AML-193 (cell line): ENCODE data around the gene VCL.
A peak's percentile ranks its signal among the peaks of the same experiment; 100 is the strongest.
"Not testable (repeated sequence)": the region's sequence is repeated elsewhere in the genome, so short reads cannot be mapped to it uniquely, and the experiment has no call there.

Experiments used
- DNase-seq, 2 experiments: peaks; one replicate each; lab custom pipeline; 2025; lab: John Stamatoyannopoulos, UW

Gene VCL

GRCh38 chr10:73971636-73972354 is 26.1 kb upstream of the VCL start:
- DNase-seq: no peak

DNA sequence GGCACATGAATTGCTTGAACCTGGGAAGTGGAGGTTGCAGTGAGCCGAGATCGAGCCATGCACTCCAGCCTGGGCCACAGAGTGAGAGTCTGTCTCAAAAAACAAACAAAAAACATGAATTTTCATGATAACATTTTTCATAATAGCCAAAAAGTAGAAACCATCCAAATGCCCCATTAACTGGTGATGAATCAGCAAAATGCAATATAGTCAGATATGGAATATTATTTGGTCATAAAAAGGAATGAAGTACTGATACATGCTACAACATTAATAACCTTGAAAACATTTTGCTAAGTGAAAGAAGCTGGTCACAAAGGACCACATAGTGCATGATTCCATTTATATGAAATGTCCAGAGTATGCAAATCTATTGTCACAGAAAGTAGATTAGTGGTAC is 24.5 kb upstream of the VCL start:
- no peak for DNase-seq

GRCh38 chr10:73974309-73974946 is 23.5 kb upstream of the VCL start:
- no peak for DNase-seq

GRCh38 chr10:73975388-73975787 is 22.5 kb upstream of the VCL start:
- no peak for DNase-seq

DNA sequence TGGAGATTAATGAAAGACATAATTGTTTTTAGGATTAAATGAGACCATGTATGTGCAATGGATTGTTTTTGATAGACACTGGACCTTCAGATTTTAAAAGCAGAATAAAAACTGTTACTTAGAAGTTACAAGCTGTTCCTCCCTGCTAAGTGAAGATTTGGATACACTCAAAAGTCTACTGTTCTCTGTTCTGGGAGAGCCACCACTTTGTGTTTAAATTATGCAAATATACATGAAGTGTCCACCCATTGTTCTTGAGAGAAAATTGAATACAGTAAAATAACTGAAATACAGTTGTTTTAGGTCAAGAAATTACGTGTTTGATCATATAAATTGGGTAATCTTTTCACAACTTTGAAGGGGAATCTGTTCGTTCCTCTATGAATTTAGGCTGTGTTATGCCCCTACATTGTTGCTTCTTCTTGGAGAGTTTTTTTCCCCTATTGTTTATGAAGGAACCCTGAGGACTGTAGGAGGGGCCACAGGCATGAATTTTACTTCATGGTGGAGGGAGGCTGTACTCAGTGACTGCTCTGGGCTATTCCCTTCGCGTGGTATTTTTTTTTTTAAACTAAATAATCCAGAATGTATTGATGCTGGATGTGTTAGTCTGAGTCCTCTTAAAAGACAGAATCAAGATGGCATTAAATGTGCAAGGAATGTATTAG is 18.6 kb upstream of the VCL start:
- DNase-seq: no peak

DNA sequence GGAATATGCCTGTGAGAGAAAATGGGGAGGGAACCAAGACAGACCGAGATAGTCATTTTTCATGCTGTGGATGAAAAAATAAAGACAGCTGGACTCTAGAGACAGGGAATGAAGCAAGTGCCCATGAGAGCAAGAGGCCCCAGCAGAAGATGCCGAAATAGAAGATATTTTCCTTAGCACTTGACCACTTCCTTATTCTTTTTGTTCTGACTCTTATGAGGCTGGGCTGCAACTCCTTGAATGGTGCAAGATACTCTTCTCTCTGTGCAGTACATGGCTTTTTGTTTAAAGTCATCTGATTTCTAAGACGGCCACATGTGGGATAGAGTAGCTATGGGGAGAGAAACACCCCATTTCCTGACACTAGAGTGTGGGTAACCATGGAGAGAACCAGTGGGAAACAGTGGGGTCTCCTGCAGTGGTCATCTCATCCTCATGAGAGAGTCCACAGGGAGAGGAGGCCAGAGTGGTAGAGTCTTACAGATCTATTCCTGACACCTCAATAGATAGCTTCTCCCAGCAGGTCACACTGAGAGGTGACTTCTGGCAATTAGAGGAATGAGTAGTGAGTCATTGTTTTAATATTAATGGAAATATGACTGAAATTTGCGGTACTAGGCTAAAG is 18.0 kb upstream of the VCL start:
- DNase-seq: peak; percentile 95 to 96

DNA sequence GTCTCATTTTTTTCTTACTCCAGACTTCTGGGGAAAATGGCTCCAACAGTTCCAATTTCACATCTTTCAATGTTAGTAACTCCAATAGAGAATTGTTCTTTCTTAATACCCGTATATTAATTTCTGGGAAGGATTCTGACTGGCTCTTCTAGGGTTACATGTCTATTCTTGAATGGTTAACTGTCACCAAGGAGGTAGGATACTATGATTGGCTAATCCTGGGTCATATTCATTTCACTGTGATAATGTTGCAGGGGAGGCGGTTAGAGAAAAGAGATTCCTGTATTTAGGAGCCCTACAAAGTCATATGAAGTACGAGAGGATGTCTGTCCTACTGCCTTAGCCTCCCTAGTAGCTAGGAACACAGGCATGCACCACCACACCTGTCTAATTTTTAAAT is 16.1 kb upstream of the VCL start:
- DNase-seq: no peak

DNA sequence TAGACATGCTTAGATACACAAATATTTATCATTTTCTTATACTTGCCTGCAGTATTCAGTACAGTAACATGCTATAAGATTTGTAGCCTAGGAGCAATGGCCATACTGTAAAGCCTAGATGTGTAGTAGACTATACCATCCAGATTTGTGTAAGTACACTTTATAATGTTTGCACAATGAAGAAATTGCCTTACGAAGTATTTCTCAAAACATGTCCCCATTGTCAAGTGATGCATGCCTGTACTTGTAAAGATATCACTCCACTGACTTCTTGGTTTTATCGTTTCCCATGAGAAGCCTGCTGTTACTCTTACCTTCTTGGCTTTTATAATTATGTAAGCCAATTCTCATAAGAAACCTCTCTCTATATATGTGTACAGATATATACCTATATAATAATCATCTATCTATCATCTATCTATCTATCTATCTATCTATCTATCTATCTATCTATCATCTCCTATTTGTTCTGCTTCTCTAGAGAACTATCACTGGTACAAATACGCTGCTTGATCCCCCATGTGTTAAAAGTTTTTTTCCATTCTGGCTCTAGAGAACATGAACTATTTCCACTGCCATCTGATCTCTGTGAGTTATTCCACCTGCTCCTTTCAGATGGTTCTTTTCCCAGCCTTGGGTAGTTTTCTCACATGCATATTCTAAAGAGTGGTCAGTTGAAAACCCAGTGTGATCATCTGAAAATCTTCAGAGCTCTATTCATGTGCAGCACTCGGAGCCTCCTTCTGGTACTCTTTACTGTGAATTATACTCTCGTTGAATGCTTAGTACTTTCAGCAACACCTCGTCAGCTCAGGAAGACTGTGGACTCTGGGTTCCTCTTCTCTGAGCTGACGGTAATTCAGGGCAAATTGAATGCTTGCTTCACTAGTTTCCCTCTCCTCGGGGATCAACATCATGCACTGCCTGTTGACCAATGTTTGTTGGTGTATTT is 14.5 kb upstream of the VCL start:
- DNase-seq: peak; percentile 29 to 56

GRCh38 chr10:73989594-73990150 is 8.2 kb upstream of the VCL start:
- DNase-seq: no peak

- no peak for DNase-seq
These were observed 6.6 kb upstream of the VCL start for GRCh38 chr10:73991203-73991883.

GRCh38 chr10:73991884-73992245 is 6.1 kb upstream of the VCL start:
- DNase-seq: peak; percentile 79 to 80

- no peak for DNase-seq
These were observed 4.8 kb upstream of the VCL start for GRCh38 chr10:73992899-73993788.

GRCh38 chr10:73995035-73995358 is 2.9 kb upstream of the VCL start:
- DNase-seq: no peak

- peak; percentile 69 to 78 for DNase-seq
These were observed 492 bp upstream of the VCL start for GRCh38 chr10:73997461-73997786.

DNA sequence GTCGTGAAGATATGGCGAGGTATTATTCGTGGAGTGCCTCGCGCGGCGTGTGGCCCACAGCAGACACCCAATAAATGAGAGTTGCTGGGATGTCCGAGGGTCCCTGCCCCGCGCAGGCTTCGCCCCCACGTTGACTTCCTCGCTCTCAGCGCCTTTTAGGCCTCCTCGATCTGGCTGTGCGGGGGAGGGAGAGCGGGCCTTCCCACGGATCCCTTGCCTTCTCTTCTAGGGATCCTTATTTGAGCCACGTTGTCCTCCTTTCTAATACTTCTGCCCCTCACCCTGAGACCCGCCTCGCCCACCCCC is 660 bp downstream of the VCL start:
- no peak for DNase-seq

GRCh38 chr10:73998929-73999691 is 1.2 kb downstream of the VCL start:
- no peak for DNase-seq

DNA sequence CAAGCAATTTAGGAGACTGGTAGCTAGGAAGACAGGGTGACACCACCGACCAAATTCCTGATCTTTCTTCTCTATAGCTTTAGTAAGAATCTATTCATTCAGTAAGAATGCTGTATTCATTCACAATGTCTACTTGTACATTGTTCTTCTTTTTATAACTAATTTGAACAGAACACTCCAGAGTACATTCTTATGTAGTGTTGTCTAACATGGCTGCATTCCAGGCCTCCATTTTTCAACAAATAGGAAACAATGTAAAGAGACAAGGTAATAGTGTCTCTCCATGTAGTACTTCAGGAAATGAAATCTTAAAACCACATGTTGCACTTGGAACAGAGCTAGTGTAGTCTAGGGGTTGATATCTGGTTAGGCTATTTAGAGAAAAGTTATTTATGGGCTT is 1.8 kb downstream of the VCL start:
- DNase-seq: no peak

GRCh38 chr10:74000244-74000643 is 2.3 kb downstream of the VCL start:
- DNase-seq: not testable (repeated sequence)

- DNase-seq: no peak
These were observed 3.2 kb downstream of the VCL start for GRCh38 chr10:74000892-74001669.
